Measurements from ENCODE around the gene TTC13. TPM values are rescaled to one million over a fixed set of nuclear protein-coding genes. Genes with fewer than 3 reads are reported as not detected.

Gene TTC13
- total RNA-seq, 1 experiment from 2014 or later, result 11.2 TPM

DNA sequence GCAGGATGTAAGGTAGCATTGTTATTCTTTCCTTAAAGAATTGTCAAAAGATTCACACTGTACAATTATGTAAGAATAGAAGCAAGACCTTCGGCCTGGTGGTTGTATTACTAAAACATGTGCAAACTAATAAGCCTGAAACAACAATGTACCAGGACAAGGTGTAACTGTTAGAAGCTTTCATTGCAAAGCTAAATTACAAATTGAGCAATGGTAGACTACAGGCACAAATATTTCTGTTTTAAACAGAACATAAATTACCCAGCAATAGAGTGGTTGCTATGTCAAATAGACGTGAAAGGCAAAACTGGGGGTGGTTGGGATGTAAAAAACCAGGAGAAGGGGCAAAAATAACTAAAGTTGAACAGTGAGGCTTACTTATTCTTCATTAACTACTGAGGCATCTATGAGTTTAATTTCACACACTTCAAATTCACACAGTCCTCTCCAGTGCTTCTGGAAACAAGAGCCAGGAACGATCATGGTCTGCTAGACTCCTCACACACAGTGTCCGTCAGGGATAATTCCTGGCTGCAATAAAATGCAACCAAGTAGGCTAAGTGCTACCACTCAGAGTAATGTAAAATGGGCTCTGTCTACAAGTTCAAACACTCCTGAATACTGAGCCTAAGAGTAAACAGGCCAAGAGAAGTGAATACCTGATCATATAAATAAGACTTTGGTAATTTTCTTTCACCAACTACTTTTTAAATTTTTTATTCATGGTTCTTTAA is 71.0 kb downstream of the TTC13 start:
- H3K9me2 ChIP-seq (replicated peaks; ENCODE audit: insufficient read depth, low read length), result no peaks in the 10 kb centered on the region
- no peak overlapping the region for H2AFZ ChIP-seq (ENCODE audit: low read length)
- no peaks in the 10 kb centered on the region for H3K9me3 ChIP-seq (ENCODE audit: low read length)
- DNase-seq, result no peak
- no peak overlapping the region for H3K9ac ChIP-seq (ENCODE audit: low read length)
- H3K4me3 ChIP-seq (ENCODE audit: low read length), result no peak overlapping the region
- no peaks in the 10 kb centered on the region for H3K4me1 ChIP-seq (ENCODE audit: low read length)
- H3K36me3 ChIP-seq (ENCODE audit: insufficient read depth, low read length), result peaks cover 3% of the 10 kb centered on the region; the same call in 1 of the 2 replicates
- no peaks in the 10 kb centered on the region for H3K27me3 ChIP-seq (ENCODE audit: low read length)
- H3K27ac ChIP-seq (ENCODE audit: low read length), result no peak overlapping the region
- no peaks in the 10 kb centered on the region for H4K20me1 ChIP-seq (ENCODE audit: insufficient read depth, low read depth, low read length)
- no peaks in the 10 kb centered on the region for H3K79me2 ChIP-seq (ENCODE audit: low read length)
- no peak overlapping the region for H3K4me2 ChIP-seq (ENCODE audit: low read depth, low read length, poor library complexity, severe bottlenecking)

DNA sequence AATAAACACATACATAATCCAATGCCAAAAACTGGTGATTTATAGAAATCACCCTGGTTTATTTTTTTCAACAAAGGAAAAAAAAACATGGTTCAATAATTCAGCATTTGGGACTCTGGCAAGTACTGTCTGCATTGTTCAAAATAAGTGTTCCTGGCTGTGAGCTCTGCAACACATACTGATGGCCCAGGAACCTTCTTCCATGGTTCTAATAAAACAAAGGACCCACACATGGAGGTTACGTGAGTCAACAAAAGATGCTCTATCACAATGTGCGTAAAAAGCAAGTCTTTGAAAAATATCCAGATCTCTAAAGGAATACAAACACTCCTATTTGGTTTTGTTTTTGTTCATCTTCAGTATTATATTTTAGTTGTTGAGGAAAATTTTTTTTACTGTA is 72.4 kb downstream of the TTC13 start:
- peaks cover 7% of the 10 kb centered on the region for H3K4me1 ChIP-seq (ENCODE audit: low read length)
- no peaks in the 10 kb centered on the region for H3K9me2 ChIP-seq (replicated peaks; ENCODE audit: insufficient read depth, low read length)
- H2AFZ ChIP-seq (ENCODE audit: low read length), result no peak overlapping the region
- H3K27me3 ChIP-seq (ENCODE audit: low read length), result no peaks in the 10 kb centered on the region
- no peaks in the 10 kb centered on the region for H3K79me2 ChIP-seq (ENCODE audit: low read length)
- peaks cover 3% of the 10 kb centered on the region; the same call in 1 of the 2 replicates for H3K36me3 ChIP-seq (ENCODE audit: insufficient read depth, low read length)
- DNase-seq, result no peak
- no peaks in the 10 kb centered on the region for H3K9me3 ChIP-seq (ENCODE audit: low read length)
- no peak overlapping the region for H3K9ac ChIP-seq (ENCODE audit: low read length)
- H4K20me1 ChIP-seq (ENCODE audit: insufficient read depth, low read depth, low read length), result no peaks in the 10 kb centered on the region
- H3K27ac ChIP-seq (ENCODE audit: low read length), result no peak overlapping the region
- no peak overlapping the region for H3K4me3 ChIP-seq (ENCODE audit: low read length)
- H3K4me2 ChIP-seq (ENCODE audit: low read depth, low read length, poor library complexity, severe bottlenecking), result no peak overlapping the region

DNA sequence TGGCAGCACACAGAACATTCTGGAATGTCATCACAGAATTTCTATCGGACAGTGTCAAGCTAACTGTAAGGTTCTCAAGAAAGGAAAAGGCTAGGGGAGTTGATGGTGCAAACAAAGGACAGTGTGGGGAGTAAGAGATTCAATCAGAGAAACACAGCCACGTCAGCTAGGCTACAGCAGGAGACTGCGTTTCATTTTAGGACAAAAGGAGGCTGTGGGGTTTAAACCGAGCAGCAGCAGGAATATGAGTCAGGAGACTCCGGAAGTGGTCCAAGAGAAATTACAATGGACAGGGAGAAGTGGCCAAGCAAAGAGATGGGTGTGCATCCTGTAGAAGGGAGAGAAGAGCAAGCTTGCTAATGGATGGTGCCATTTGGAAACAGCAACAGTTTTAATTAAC is 72.9 kb downstream of the TTC13 start:
- no peaks in the 10 kb centered on the region for H4K20me1 ChIP-seq (ENCODE audit: insufficient read depth, low read depth, low read length)
- no peaks in the 10 kb centered on the region for H3K79me2 ChIP-seq (ENCODE audit: low read length)
- no peak overlapping the region for H3K27ac ChIP-seq (ENCODE audit: low read length)
- H3K4me3 ChIP-seq (ENCODE audit: low read length), result no peak overlapping the region
- no peaks in the 10 kb centered on the region for H3K27me3 ChIP-seq (ENCODE audit: low read length)
- H3K4me2 ChIP-seq (ENCODE audit: low read depth, low read length, poor library complexity, severe bottlenecking), result no peak overlapping the region
- H3K9me3 ChIP-seq (ENCODE audit: low read length), result no peaks in the 10 kb centered on the region
- H3K9me2 ChIP-seq (replicated peaks; ENCODE audit: insufficient read depth, low read length), result no peaks in the 10 kb centered on the region
- DNase-seq, result no peak
- no peak overlapping the region for H2AFZ ChIP-seq (ENCODE audit: low read length)
- peaks cover 7% of the 10 kb centered on the region for H3K4me1 ChIP-seq (ENCODE audit: low read length)
- no peak overlapping the region for H3K9ac ChIP-seq (ENCODE audit: low read length)
- H3K36me3 ChIP-seq (ENCODE audit: insufficient read depth, low read length), result peaks cover 3% of the 10 kb centered on the region; the same call in 1 of the 2 replicates

DNA sequence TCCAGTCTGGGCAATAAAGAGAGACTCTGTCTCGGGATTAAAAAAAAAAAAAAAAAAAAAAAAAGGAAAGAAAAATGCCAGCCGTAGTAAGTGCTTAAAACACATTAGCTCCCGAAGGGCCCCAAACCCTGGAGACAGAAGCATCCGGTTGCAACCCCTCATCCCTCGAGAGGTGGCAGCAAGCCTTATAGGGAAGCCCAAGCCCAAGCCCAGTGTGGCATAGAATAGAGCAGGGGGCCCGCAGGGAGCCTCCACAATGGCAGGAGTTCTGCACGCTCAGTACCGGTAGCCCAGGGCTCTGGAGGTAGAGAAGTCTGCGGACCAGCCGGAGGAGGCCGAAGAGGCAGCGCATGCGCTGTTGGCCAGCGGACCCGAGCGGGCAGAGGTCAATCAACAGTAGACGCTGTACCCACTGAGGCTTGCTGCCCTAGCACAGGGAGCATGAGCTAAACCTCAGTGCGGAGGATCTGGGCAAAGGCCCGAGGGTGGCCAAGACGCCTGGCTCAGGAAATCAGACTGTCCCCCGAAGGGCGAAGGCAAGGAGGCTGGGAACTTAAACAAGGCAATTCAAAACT is 76.2 kb downstream of the TTC13 start:
- Histone ChIP-seq H3K4me3 (ENCODE audit: low read length) (no peak overlapping the region), H3K4me1 (ENCODE audit: low read length) (peaks cover 7% of the 10 kb centered on the region), H3K79me2 (ENCODE audit: low read length) (no peaks in the 10 kb centered on the region), H3K9me2 (replicated peaks; ENCODE audit: insufficient read depth, low read length) (no peaks in the 10 kb centered on the region), H3K4me2 (ENCODE audit: low read depth, low read length, poor library complexity, severe bottlenecking) (no peak overlapping the region), H3K9me3 (ENCODE audit: low read length) (no peaks in the 10 kb centered on the region), H3K9ac (ENCODE audit: low read length) (no peak overlapping the region), H3K27me3 (ENCODE audit: low read length) (no peaks in the 10 kb centered on the region), H4K20me1 (ENCODE audit: insufficient read depth, low read depth, low read length) (no peaks in the 10 kb centered on the region), H3K36me3 (ENCODE audit: insufficient read depth, low read length) (peaks cover 3% of the 10 kb centered on the region; the same call in 1 of the 2 replicates), H3K27ac (ENCODE audit: low read length) (no peak overlapping the region), H2AFZ (ENCODE audit: low read length) (no peak overlapping the region)
- no peak for DNase-seq

DNA sequence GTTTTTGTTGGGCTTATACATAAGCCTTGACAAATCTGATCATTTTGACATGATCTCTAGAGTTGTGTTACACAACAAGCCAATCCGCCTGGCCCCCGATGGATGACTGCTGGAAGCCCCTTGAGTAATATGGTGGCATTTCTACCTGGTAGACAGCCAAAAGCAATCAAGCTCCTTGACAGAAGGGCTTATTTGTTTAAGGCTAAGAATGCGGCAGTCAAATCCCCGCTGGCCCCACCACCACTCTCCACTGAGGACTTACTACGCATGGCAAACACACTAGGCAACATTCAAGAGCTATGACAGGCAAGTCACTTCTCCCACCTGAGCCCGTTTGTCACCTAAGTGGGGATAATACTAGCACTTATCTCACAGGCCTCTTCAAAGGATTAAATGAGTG is 77.0 kb downstream of the TTC13 start:
- Histone ChIP-seq H3K4me2 (ENCODE audit: low read depth, low read length, poor library complexity, severe bottlenecking) (no peak overlapping the region), H3K27ac (ENCODE audit: low read length) (no peak overlapping the region), H3K9me2 (replicated peaks; ENCODE audit: insufficient read depth, low read length) (no peaks in the 10 kb centered on the region), H3K36me3 (ENCODE audit: insufficient read depth, low read length) (peaks cover 3% of the 10 kb centered on the region; the same call in 1 of the 2 replicates), H3K4me3 (ENCODE audit: low read length) (no peak overlapping the region), H2AFZ (ENCODE audit: low read length) (no peak overlapping the region), H3K27me3 (ENCODE audit: low read length) (no peaks in the 10 kb centered on the region), H3K9ac (ENCODE audit: low read length) (no peak overlapping the region), H3K4me1 (ENCODE audit: low read length) (peaks cover 7% of the 10 kb centered on the region), H3K79me2 (ENCODE audit: low read length) (no peaks in the 10 kb centered on the region), H3K9me3 (ENCODE audit: low read length) (no peaks in the 10 kb centered on the region), H4K20me1 (ENCODE audit: insufficient read depth, low read depth, low read length) (no peaks in the 10 kb centered on the region)
- DNase-seq, result no peak

DNA sequence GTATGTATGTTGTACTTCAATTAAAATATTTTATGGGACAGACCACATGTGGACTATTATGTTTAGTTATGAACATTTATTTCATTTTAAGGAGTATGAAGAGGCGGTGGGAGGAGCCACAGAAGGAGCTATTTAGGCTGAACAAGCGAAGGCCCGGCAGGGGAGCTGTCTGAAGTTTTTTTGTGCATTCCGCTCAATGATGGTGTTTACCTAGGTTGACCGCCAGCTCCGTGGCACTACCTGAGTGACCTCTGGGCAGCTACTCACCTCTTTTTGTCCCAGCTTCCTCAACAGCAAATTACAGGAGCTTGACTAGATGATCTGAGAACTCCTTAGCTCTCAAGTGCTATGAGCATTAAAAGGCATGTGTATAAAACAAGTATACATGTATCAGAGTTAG is 77.7 kb downstream of the TTC13 start:
- H2AFZ ChIP-seq (ENCODE audit: low read length), result no peak overlapping the region
- H3K9me3 ChIP-seq (ENCODE audit: low read length), result no peaks in the 10 kb centered on the region
- H3K79me2 ChIP-seq (ENCODE audit: low read length), result no peaks in the 10 kb centered on the region
- no peaks in the 10 kb centered on the region for H3K9me2 ChIP-seq (replicated peaks; ENCODE audit: insufficient read depth, low read length)
- H4K20me1 ChIP-seq (ENCODE audit: insufficient read depth, low read depth, low read length), result no peaks in the 10 kb centered on the region
- H3K27ac ChIP-seq (ENCODE audit: low read length), result no peak overlapping the region
- H3K4me3 ChIP-seq (ENCODE audit: low read length), result no peak overlapping the region
- H3K27me3 ChIP-seq (ENCODE audit: low read length), result no peaks in the 10 kb centered on the region
- no peak overlapping the region for H3K4me2 ChIP-seq (ENCODE audit: low read depth, low read length, poor library complexity, severe bottlenecking)
- peaks cover 7% of the 10 kb centered on the region for H3K4me1 ChIP-seq (ENCODE audit: low read length)
- no peaks in the 10 kb centered on the region for H3K36me3 ChIP-seq (ENCODE audit: insufficient read depth, low read length)
- H3K9ac ChIP-seq (ENCODE audit: low read length), result no peak overlapping the region
- no peak for DNase-seq

DNA sequence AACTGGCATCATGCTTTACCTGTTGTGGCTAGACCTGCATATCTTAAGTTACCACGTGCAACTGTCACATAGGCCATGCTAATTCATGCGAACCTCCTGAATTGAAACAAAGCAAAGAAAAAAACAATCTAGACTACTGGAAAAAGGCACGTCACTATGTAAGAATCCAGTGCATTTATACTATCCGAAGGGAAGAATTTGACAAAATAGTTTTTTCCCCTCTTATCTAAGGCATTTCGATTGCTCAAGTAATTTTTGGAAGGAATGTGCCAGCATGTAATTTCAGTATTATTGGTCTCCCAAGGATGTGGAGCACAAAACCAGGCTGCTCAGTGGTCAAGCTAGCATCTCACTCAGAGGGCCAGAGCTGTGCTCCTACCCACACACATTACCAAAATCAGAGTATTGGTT is 78.8 kb downstream of the TTC13 start:
- Histone ChIP-seq H3K27me3 (ENCODE audit: low read length) (no peaks in the 10 kb centered on the region), H3K9me2 (replicated peaks; ENCODE audit: insufficient read depth, low read length) (no peaks in the 10 kb centered on the region), H3K79me2 (ENCODE audit: low read length) (no peaks in the 10 kb centered on the region), H3K9me3 (ENCODE audit: low read length) (no peaks in the 10 kb centered on the region), H4K20me1 (ENCODE audit: insufficient read depth, low read depth, low read length) (no peaks in the 10 kb centered on the region), H3K36me3 (ENCODE audit: insufficient read depth, low read length) (no peaks in the 10 kb centered on the region), H2AFZ (ENCODE audit: low read length) (no peak overlapping the region), H3K4me3 (ENCODE audit: low read length) (no peak overlapping the region), H3K27ac (ENCODE audit: low read length) (no peak overlapping the region), H3K4me2 (ENCODE audit: low read depth, low read length, poor library complexity, severe bottlenecking) (no peak overlapping the region), H3K4me1 (ENCODE audit: low read length) (peaks cover 7% of the 10 kb centered on the region), H3K9ac (ENCODE audit: low read length) (no peak overlapping the region)
- DNase-seq, result no peak

DNA sequence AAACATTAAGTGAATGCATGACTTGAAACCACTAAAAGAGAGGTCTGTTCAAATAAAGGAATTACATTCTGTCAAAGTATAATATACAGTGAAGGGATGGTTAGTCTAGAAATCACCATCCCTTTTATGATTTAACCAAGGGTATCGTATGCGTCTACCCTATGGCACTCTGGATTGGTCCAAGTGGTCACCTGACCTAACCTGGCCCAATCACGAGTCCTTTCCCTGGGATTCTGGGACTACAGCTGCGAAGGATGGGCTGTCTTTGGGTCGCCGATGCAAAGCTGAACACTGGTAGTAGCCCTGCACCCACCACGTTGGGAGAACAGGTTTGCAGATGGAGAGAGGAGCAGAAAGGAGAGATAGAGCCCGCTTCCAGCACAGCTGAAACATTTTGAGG is 79.9 kb downstream of the TTC13 start:
- H3K9me2 ChIP-seq (replicated peaks; ENCODE audit: insufficient read depth, low read length), result no peaks in the 10 kb centered on the region
- peaks cover 7% of the 10 kb centered on the region for H3K4me1 ChIP-seq (ENCODE audit: low read length)
- H2AFZ ChIP-seq (ENCODE audit: low read length), result no peak overlapping the region
- no peak overlapping the region for H3K27ac ChIP-seq (ENCODE audit: low read length)
- no peaks in the 10 kb centered on the region for H3K9me3 ChIP-seq (ENCODE audit: low read length)
- H3K9ac ChIP-seq (ENCODE audit: low read length), result no peak overlapping the region
- H3K4me2 ChIP-seq (ENCODE audit: low read depth, low read length, poor library complexity, severe bottlenecking), result no peak overlapping the region
- H4K20me1 ChIP-seq (ENCODE audit: insufficient read depth, low read depth, low read length), result no peaks in the 10 kb centered on the region
- DNase-seq, result no peak
- no peak overlapping the region for H3K4me3 ChIP-seq (ENCODE audit: low read length)
- no peaks in the 10 kb centered on the region for H3K27me3 ChIP-seq (ENCODE audit: low read length)
- H3K36me3 ChIP-seq (ENCODE audit: insufficient read depth, low read length), result no peaks in the 10 kb centered on the region
- H3K79me2 ChIP-seq (ENCODE audit: low read length), result no peaks in the 10 kb centered on the region

Measured in Karpas-422 (cell line).